PC-9 (cell line): ENCODE measurements around the gene FBRSL1. TPM values are rescaled to one million over a fixed set of nuclear protein-coding genes. Genes with fewer than 3 reads are reported as not detected.
A peak's percentile ranks its signal among the peaks of the same experiment; 100 is the strongest.

Experiments
- BruUV-seq: library from RNA; stranded (reverse); fragments of 400-500 nt; replicated peaks from 2 replicates; lab custom pipeline; 2021; lab: Mats Ljungman, UMichigan
- CTCF ChIA-PET: fragments of 300-600 bp; sonication (Branson Sonifier 250); formaldehyde crosslinking; loops from one replicate; lab custom pipeline; 2022; ENCODE audit warnings: antibody characterized with exemption; lab: Charles Lee
- POLR2A ChIA-PET: fragments of 300-600 bp; sonication (Branson Sonifier 250); formaldehyde crosslinking; loops from one replicate; lab custom pipeline; 2022; ENCODE audit warnings: antibody characterized with exemption; ENCODE audit not compliant: unreplicated experiment; lab: Charles Lee
- DNase-seq, 2 experiments: peaks; one replicate each; pipeline versions ENCODE4 v3.0.0 to v3.0.0-alpha.2; 2015 to 2022; ENCODE audit warnings: mixed read lengths in 1 of 2
- H2AFZ ChIP-seq: fragments of 200-600 bp; sonication (generic); 2 replicates; pipeline ENCODE4 v1.8.1; 2017; ENCODE audit warnings: antibody characterized with exemption
- H3F3A ChIP-seq: fragments of 200-600 bp; sonication (generic); 2 replicates; pipeline ENCODE4 v1.8.1; 2017; ENCODE audit warnings: antibody characterized with exemption, mild to moderate bottlenecking, low read depth; ENCODE audit not compliant: insufficient read depth
- H3K27ac ChIP-seq: fragments of 200-600 bp; sonication (generic); 2 replicates; pipeline ENCODE4 v1.6.1; 2016; ENCODE audit warnings: mixed run types
- H3K27me3 ChIP-seq: fragments of 200-600 bp; sonication (generic); 2 replicates; pipeline ENCODE4 v1.6.1; 2016; ENCODE audit warnings: low read depth, mixed run types; ENCODE audit not compliant: insufficient read depth
- H3K36me3 ChIP-seq: fragments of 200-600 bp; sonication (generic); 2 replicates; pipeline ENCODE4 v1.6.1; 2016; ENCODE audit warnings: low read depth, mixed run types
- H3K4me1 ChIP-seq: fragments of 200-600 bp; sonication (generic); replicated peaks from 2 replicates; pipeline ENCODE4 v1.6.1; 2016; ENCODE audit warnings: mixed run types; ENCODE audit not compliant: insufficient read depth
- H3K4me2 ChIP-seq: fragments of 200-600 bp; sonication (generic); 2 replicates; pipeline ENCODE4 v1.6.1; 2017; ENCODE audit warnings: mixed run types
- H3K4me3 ChIP-seq: fragments of 200-600 bp; sonication (generic); 2 replicates; pipeline ENCODE4 v1.6.1; 2016; ENCODE audit warnings: mixed run types
- H3K79me2 ChIP-seq: fragments of 200-600 bp; sonication (generic); 2 replicates; pipeline ENCODE4 v1.6.1; 2017; ENCODE audit warnings: low read depth, mixed run types
- H3K9me2 ChIP-seq: fragments of 200-600 bp; sonication (generic); 2 replicates; pipeline ENCODE4 v1.8.1; 2017; ENCODE audit warnings: mild to moderate bottlenecking; ENCODE audit not compliant: insufficient read depth
- H3K9me3 ChIP-seq: fragments of 200-600 bp; sonication (generic); 2 replicates; pipeline ENCODE4 v1.8.1; 2016; ENCODE audit warnings: low read depth; ENCODE audit not compliant: insufficient read depth
- H4K20me1 ChIP-seq: fragments of 200-600 bp; sonication (generic); 2 replicates; pipeline ENCODE4 v1.8.1; 2017; ENCODE audit not compliant: insufficient read depth
- EZH2 ChIP-seq: fragments of 200-600 bp; sonication (generic); IDR thresholded peaks from 2 replicates; pipeline ENCODE4 v1.8.0; 2017; ENCODE audit warnings: antibody characterized with exemption, low read depth
- intact Hi-C: fragments of 100-400 bp; cut with micrococcal nuclease; formaldehyde crosslinking; loops from one replicate; pipeline ENCODE4 v1.10.0; 2022; ENCODE audit not compliant: unreplicated experiment
- total RNA-seq: library from RNA; stranded (reverse); gene quantifications from 2 replicates; pipeline ENCODE4 v1.2.3, GENCODE V29; 2021
- TF ChIP-seq, protein P1 (sequence below): fragments of 200-600 bp; sonication (generic); conservative IDR thresholded peaks from 2 replicates; pipeline ENCODE4 v1.6.1; 2017; ENCODE audit warnings: mixed run types, antibody characterized with exemption, mild to moderate bottlenecking, moderate library complexity

Gene FBRSL1
- total RNA-seq, 1 experiment from 2014 or later, result 59.5 TPM

DNA sequence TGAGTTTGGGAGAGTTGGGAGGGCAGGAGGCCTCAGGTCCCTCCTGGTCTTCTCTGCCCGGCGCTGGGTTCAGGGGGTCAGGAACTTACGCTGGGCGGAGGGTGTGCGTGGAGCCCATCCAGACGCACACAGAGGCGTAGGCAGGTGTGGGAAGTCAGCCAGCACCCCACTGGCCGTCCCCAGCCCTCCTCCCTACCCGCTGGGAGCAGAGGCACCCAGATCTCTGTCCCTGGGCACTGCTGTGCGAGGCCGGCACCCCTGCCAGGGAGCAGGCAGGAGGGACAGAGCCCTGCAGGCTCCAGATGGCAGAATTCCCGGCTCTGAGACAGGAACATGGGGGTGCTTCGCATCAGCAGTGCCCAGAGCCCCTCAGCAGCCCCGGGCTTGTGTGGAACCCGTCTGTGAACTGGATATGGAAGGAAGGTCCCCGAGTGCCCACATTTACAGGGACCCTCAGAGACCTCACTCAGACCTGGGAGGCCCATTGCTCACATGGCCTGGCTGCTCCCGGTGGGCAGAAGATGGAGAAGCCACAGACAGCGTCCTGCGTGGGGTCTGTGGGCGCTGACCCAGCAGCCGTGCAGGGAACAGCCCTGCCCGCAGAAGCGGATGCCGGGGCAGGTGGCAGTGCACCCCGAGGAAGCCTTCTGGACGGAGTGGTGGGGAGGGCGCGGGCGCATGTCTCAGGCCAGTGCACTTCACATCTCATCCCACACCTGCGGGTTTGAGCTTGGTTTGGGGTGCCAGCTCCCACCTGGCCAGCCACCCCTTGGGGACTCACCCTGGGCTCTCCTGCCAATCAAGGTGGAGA lies 61.1 kb downstream of the FBRSL1 start:
- no peak for DNase-seq
- intact Hi-C loops, result no loop called here
- Histone ChIP-seq H3K27me3 (no peaks in the 10 kb centered on the region), H3K4me1 (no peaks in the 10 kb centered on the region), H3K9me2 (no peaks in the 10 kb centered on the region), H3K9me3 (no peaks in the 10 kb centered on the region), H3K4me2 (no peak overlapping the region), H3K79me2 (no peaks in the 10 kb centered on the region), H4K20me1 (peaks cover 21% of the 10 kb centered on the region), H3K4me3 (no peak overlapping the region), H3K27ac (no peak overlapping the region), H2AFZ (no peak overlapping the region), H3F3A (no peaks in the 10 kb centered on the region), H3K36me3 (no peaks in the 10 kb centered on the region)
- POLR2A ChIA-PET, result no interaction called here
- TF ChIP-seq, protein P1, sequence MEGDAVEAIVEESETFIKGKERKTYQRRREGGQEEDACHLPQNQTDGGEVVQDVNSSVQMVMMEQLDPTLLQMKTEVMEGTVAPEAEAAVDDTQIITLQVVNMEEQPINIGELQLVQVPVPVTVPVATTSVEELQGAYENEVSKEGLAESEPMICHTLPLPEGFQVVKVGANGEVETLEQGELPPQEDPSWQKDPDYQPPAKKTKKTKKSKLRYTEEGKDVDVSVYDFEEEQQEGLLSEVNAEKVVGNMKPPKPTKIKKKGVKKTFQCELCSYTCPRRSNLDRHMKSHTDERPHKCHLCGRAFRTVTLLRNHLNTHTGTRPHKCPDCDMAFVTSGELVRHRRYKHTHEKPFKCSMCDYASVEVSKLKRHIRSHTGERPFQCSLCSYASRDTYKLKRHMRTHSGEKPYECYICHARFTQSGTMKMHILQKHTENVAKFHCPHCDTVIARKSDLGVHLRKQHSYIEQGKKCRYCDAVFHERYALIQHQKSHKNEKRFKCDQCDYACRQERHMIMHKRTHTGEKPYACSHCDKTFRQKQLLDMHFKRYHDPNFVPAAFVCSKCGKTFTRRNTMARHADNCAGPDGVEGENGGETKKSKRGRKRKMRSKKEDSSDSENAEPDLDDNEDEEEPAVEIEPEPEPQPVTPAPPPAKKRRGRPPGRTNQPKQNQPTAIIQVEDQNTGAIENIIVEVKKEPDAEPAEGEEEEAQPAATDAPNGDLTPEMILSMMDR, result no peak
- no peak for TF ChIP-seq EZH2
- CTCF ChIA-PET, result no interaction called here
- no TSS peak for BruUV-seq

GRCh38 chr12:132551641-132552031 lies 61.7 kb downstream of the FBRSL1 start:
- DNase-seq, result no peak
- Histone ChIP-seq H3K79me2 (no peaks in the 10 kb centered on the region), H2AFZ (no peak overlapping the region), H3K4me3 (no peak overlapping the region), H3K4me1 (no peaks in the 10 kb centered on the region), H3K9me3 (no peaks in the 10 kb centered on the region), H4K20me1 (peaks cover 21% of the 10 kb centered on the region), H3K9me2 (no peaks in the 10 kb centered on the region), H3K4me2 (no peak overlapping the region), H3K27ac (no peak overlapping the region), H3K27me3 (no peaks in the 10 kb centered on the region), H3F3A (no peaks in the 10 kb centered on the region), H3K36me3 (no peaks in the 10 kb centered on the region)
- CTCF ChIA-PET, result no interaction called here
- intact Hi-C loops, result no loop called here
- BruUV-seq, result no TSS peak
- POLR2A ChIA-PET, result no interaction called here
- TF ChIP-seq, protein P1, result no peak
- TF ChIP-seq EZH2, result no peak

GRCh38 chr12:132554845-132555630 lies 65.1 kb downstream of the FBRSL1 start:
- BruUV-seq, result no TSS peak
- H3K36me3 ChIP-seq, result no peaks in the 10 kb centered on the region
- TF ChIP-seq, protein P1, result peak; percentile 36; the same call in 1 of the 2 replicates
- TF ChIP-seq EZH2, result no peak
- no peak overlapping the region for H3K27ac ChIP-seq
- peaks cover 9% of the 10 kb centered on the region; the same call in 1 of the 2 replicates for H3F3A ChIP-seq
- DNase-seq, result no peak
- H3K27me3 ChIP-seq, result no peaks in the 10 kb centered on the region
- no peak overlapping the region for H3K4me3 ChIP-seq
- no peaks in the 10 kb centered on the region for H3K4me1 ChIP-seq
- POLR2A ChIA-PET, result no interaction called here
- H3K4me2 ChIP-seq, result no peak overlapping the region
- peaks cover 23% of the 10 kb centered on the region for H4K20me1 ChIP-seq
- intact Hi-C loops, result no loop called here
- CTCF ChIA-PET, result no interaction called here
- H3K9me3 ChIP-seq, result no peaks in the 10 kb centered on the region
- no peaks in the 10 kb centered on the region for H3K9me2 ChIP-seq
- no peak overlapping the region for H2AFZ ChIP-seq
- no peaks in the 10 kb centered on the region for H3K79me2 ChIP-seq
